Measurements from ENCODE around the gene ATP8B1.
"Not testable (repeated sequence)": the region's sequence is repeated elsewhere in the genome, so short reads cannot be mapped to it uniquely, and the experiment has no call there.

The ATP8B1 gene

DNA sequence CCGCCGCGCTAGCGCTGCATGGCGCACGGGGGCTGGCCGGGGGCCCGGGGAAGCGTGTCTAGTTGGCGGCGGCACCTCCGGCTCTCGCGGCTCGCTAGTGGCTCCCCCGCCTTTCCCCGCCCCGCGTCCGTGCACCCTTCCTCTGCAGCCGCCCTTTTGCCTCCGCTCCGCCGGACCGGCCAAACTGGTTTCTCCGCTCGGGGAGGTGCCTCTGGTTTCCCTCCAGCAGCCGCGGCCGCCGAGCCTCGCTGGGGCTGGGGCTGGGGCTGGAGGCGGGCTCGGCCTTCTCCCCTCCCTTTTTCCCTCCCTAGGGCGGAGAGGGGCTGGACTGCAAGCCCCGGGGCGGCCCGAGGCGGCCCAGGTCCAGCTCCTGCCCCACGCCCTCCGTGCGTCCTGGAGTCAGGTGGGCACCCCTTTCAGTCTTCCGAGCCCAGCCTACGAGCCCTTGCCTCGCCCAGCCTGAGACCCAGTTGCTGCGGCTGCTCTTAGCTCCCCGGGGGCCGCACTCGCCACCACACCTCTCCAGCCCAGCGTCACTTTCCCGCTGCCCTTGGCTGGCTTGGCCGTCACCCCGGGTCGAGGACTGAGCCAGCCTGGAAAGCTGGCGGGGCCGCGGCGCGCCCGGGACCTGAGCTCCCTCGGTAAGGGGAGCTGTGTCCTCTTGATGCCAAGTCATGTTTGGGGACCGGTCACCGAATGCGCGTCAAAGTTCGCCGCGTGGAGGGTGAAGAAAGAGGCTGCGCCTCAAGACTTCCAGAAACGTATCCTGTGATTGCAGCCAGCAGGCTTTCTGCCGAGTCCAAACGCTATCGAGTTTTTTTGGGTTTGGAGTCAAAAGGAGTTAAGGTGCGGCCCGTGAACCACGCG is at the start of gene ATP8B1:
Gene ATP8B1 (minus strand): TSS at position 213 of the 867 bp plus-strand sequence. CDS start 71,508 bp downstream, outside the sequence.
- DNase-seq = no peak

GRCh38 chr18:57850063-57850462 is 46.9 kb upstream of the ATP8B1 start:
- DNase-seq = no peak

- not testable (repeated sequence) for DNase-seq
Measured at GRCh38 chr18:57848374-57848773, 45.3 kb upstream of the ATP8B1 start.

DNA sequence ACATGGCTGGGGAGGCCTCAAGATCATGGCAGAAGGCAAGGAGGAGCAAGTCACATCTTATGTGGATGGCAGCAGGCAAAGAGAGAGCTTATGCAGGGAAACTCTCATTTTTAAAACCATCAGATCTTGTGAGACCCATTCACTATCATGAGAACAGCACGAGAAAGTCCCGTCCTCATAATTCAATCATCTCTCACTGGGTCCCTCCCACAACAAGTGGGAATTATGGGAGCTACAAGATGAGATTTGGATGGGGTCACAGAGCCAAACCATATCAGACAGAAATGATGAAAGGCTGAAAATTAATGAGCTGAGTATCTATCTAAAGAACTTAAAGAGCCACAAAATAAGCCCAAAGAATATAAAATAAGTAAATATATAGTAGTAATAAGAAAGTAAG is 44.3 kb upstream of the ATP8B1 start:
- not testable (repeated sequence) for DNase-seq

DNA sequence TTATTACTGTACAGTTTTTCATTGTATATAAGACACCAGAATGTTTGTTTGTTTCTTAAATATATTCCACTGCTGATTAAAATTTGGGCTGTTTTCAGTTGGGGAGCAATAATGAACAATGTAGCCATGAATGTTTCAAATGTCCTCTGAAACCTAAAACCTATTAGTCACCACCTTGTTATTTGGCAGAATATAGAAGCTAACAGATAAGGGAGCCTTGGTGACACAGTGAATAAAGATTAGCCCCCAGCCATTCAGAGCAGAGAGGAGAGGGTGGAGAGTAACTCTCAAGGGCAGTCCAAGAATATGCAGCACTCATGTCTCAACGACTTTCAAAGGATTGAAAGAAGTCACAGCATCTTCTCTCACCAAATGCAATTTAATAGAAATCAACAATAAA is 43.1 kb upstream of the ATP8B1 start:
- no peak for DNase-seq

- no peak for DNase-seq
Measured at GRCh38 chr18:57845605-57846074, 42.5 kb upstream of the ATP8B1 start.

DNA sequence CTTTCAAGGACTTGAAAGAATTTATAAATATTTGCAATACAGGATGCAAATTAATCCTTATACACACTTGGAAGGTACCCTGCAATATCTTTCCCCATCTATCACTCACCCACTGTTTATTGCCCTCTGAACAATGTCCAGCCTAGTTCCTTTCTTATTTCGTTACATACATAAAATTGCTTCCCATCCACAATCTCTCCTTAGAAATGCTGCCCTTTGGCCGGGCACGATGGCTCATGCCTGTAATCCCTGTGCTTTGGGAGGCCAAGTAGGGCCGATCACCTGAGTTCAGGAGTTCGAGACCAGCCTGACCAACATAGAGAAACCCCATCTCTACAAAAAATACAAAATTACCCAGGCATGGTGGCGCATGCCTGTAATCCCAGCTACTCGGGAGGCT is 41.2 kb upstream of the ATP8B1 start:
- no peak for DNase-seq

DNA sequence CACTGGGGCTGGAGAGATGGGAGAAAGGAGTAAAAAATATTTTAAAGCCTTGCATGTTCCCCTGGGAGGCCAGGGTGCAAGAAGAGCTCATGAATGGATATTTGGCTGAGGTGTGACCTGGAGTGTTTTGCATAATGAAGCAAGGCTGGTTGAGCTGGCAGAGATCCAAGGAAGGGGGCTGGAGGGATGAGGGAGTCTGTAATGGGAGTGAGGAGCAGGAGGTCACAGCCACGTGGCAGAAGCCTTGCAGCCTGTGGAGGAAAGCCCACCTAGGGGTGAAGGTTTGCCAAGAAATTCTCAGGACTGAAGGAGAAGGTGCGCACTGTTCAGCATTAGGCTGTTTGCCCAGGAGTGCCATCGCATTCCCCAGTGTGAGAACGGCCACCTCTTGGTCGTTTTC is 40.3 kb upstream of the ATP8B1 start:
- DNase-seq = no peak

DNA sequence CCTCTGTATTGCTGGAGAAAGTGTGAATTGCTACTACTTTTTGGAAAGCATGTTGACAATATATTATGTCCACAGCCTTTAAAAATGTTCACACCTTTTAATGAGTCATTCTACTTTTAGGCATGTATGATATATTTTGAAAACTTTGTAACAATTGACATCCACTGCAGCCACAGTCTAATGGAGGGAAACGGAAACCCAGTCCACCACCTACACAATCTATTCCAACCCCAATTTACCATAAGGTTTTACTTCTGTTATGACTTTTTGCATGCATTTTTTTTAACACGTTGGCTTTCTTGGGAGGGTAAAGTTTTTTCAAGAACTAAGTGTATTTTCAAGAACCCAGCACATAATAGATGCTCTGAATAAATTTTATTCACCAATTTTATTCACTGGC is 38.5 kb upstream of the ATP8B1 start:
- no peak for DNase-seq

DNA sequence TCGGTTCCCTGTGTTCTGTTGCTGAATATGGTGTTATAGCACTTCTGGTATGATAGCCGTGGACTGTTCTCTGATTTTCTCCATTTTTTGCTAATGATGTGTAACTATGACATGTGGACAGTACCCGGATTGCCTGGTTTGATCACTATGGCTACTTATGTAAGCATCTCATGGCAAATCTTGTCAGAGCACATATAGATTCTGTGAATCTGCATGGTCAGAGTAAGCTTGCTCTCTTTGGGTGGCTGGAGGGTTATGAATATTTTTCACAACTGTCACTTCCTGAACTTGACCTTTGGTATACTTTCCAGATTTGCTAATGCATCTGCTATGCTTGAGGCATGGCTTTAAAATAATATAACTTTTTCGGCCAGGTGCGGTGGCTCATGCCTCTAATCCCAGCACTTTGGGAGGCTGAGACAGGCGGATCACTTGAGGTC is 36.8 kb upstream of the ATP8B1 start:
- no peak for DNase-seq

DNA sequence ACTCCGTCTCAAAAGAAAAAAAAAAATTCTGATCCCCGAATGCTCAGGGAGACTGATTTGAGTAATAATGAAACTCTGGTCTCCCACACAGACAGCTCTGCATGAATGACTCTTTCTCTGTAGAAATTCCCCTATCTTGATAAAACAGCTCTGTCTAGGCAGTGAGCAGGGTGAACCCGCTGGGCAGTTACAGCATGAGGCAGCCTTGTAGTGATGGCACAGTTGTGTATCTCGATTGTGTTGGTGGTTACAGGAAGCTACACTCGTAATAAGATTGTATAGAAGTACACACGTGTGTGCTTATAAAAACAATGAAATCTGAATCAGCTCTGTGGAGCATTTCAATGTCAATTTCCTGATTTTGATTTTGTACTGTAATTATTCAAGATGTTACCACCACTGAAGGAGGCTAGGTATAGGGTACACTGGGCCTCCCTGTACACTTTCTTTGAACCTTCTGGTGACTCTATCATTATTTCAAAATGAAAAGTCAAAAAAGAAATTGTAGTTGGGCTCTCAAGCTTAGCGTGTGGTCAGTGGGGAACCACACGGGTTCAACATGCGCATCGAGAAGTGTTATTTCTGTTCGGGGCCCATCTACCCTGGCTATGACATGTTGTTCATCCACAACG is 34.9 kb upstream of the ATP8B1 start:
- DNase-seq = peak; percentile 30

GRCh38 chr18:57836557-57836956 is 33.4 kb upstream of the ATP8B1 start:
- DNase-seq = no peak

GRCh38 chr18:57835904-57836303 is 32.8 kb upstream of the ATP8B1 start:
- DNase-seq = no peak

- no peak for DNase-seq
Measured at GRCh38 chr18:57834616-57835015, 31.5 kb upstream of the ATP8B1 start.

DNA sequence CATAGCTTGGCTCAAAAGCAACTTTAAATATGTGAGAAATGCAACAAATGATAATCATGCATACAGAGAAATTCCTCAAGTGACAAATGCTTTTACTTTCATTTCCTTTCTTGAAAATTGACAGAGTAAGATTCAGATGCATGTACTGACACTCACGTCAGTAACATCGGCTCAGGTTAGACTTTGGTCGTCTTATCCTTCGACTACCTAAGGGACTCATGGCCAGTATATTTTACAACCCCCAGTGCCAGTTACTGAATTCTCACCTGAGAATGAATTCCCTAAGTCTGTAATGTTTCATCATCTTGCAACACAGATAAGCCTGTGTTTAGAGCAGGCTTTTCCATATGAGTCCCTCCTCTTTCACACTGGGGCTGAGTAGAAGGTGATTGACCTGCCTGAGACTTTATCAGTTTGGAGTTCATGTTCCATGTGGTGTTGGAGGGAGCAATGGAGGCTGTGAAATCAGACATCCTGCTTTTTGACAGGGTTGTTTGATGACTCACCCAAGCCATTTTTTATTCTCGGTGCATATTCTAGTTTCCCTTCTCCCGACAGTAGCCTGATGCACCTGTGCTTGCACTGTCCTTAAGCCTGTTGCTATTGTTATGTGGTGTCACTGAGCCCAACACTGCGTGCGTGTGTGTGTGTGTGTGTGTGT is 30.5 kb upstream of the ATP8B1 start:
- DNase-seq = no peak

- no peak for DNase-seq
Measured at GRCh38 chr18:57832730-57833129, 29.6 kb upstream of the ATP8B1 start.

- no peak for DNase-seq
Measured at GRCh38 chr18:57831597-57832377, 28.7 kb upstream of the ATP8B1 start.

- DNase-seq = no peak
Measured at GRCh38 chr18:57827646-57828045, 24.5 kb upstream of the ATP8B1 start.

- no peak for DNase-seq
Measured at GRCh38 chr18:57826252-57826651, 23.1 kb upstream of the ATP8B1 start.

GRCh38 chr18:57820583-57820982 is 17.5 kb upstream of the ATP8B1 start:
- not testable (repeated sequence) for DNase-seq

DNA sequence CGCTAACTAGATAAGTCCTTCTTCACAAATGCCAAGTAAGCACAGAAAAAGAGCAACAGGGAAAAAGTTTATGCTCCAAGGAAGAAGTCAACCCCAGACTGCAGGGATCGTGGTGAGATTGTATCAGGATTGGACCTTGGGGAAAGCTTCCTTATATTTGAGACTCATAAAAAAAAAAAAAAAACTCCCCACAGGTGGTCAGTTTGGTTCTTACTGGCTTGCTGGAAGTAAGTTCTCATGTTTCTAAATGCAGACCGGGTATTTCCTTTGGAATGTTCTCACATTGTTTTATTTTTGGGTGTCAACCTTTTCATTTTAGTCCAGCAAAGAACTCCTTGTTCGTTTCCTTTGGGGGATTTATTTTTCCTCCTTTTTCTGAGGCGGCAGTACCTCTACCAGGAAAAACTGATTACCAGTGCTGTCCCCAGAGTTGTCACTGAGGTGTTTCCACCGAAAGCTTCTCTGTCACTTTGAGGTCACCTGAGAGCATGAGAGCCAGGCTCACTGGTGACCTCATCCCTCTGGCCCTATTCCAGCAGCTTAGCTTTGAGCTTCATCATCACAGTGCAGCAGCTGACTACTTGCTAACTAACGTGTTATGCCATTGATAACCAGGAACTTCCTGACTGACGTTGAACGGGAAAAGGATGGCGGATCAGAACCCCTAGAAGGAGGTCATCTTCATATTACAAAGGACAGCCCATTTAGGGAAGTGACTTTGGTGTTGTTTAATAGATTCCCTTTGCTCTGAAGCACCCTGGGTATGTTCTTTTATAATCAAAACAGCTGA is 16.8 kb upstream of the ATP8B1 start:
- no peak for DNase-seq

DNA sequence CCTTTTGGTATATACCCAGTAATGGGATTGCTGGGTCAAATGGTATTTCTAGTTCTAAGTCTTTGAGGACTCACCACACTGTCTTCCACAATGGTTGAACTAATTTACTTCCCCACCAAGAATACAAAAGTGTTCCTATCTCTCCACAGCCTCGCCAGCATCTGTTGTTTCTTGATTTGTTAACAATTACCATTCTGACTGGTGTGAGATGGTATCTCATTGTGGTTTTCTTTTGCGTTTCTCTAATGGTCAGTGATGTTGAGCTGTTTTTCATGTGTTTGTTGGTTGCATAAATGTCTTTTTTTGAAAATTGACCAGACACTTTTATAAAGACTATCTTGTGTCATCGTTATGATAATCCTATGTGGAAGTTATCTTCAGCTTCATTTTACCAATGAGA is 16.0 kb upstream of the ATP8B1 start:
- DNase-seq = no peak

Data from activated CD4-positive, CD25-positive, alpha-beta regulatory T cell treated with anti-CD3 and anti-CD28 coated beads, Interleukin-2, amount 50 U/mL, for 72 hours (primary cell).